Measurements from ENCODE around the gene RHCG.

RHCG gene

DNA sequence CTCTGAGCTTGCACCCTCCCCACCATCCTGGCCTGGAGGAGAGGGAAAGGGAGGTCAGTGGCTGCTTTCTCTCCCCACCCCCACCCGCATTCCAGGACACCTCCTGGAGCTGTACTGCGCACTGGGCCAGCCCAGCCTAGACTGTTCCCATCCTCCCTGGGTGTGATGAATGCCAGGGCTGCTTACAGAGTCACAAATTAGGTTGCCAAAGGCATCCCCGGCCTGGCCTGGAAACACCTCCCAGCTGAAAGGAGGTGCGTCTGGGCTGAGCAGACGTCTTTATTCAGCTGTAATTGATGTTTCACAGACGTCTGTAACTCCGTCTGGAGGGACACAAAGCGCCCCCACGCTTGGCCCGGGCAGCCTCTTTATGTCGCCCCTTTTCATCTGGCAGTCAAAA lies 47.6 kb downstream of the RHCG start:
- Histone ChIP-seq H3K9me3 (ENCODE audit: control insufficient read depth, low read length) (no peaks in the 10 kb centered on the region), H3K27me3 (ENCODE audit: control insufficient read depth, insufficient read depth, low read length) (peaks cover 32% of the 10 kb centered on the region), H3K9ac (ENCODE audit: low read length) (no peak overlapping the region), H3K36me3 (ENCODE audit: control insufficient read depth, insufficient read depth, low read length) (no peaks in the 10 kb centered on the region), H3K4me1 (ENCODE audit: control insufficient read depth, insufficient read depth, low read length) (no peaks in the 10 kb centered on the region), H3K4me3 (ENCODE audit: low read length) (no peak overlapping the region)

DNA sequence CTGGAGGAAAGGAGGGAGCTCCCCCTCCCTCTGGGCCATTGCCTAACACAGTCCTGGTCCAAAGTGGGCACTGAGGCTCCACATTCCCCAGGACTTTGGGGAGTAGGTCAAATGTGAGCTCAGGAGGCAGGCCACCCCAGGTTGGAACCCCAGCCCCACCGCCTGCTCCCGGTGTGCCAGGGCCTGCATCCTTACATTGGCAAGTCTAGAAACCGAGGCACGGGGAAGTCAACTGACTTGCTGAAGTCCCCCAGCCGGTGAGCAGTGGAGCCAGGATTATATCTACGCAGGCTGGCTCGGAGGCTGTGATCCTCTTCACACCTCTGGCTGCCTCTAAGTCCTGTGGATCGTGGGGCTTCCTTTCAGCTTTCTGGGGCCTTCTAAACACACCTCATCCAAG lies 48.7 kb downstream of the RHCG start:
- Histone ChIP-seq H3K4me3 (ENCODE audit: low read length) (no peak overlapping the region), H3K4me1 (ENCODE audit: control insufficient read depth, insufficient read depth, low read length) (no peaks in the 10 kb centered on the region), H3K9me3 (ENCODE audit: control insufficient read depth, low read length) (no peaks in the 10 kb centered on the region), H3K27me3 (ENCODE audit: control insufficient read depth, insufficient read depth, low read length) (peaks cover 32% of the 10 kb centered on the region), H3K36me3 (ENCODE audit: control insufficient read depth, insufficient read depth, low read length) (no peaks in the 10 kb centered on the region), H3K9ac (ENCODE audit: low read length) (no peak overlapping the region)

DNA sequence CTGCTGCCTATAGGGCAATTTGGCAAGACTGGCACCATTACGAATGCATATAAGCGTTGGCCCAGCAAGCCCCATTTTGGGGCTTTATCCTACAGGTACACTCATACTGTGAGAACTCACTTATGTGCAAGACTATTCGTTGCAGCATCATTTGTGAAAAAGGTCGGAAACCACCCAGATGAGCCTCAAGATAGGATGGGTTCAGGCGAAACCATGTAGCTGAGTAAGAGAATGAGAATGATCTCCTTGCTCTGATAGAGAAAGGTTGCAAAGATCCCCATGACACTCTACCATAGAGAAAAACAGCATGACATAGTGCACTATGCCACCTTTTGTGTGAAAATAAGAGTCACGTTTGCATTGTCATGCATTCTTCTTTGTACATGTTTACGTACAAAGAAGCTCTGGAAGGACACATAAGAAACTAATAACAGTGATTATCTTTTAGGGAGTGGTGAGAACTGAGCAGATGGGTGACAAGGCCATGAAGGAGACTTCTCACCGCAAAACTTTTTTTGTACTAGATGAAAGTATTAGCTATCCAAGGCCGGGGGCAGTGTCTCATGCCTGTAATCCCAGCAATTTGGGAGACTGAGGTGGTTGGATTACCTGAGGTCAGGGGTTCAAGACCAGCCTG lies 50.0 kb downstream of the RHCG start:
- peaks cover 32% of the 10 kb centered on the region for H3K27me3 ChIP-seq (ENCODE audit: control insufficient read depth, insufficient read depth, low read length)
- no peaks in the 10 kb centered on the region for H3K36me3 ChIP-seq (ENCODE audit: control insufficient read depth, insufficient read depth, low read length)
- no peak overlapping the region for H3K4me3 ChIP-seq (ENCODE audit: low read length)
- no peak overlapping the region for H3K9ac ChIP-seq (ENCODE audit: low read length)
- H3K4me1 ChIP-seq (ENCODE audit: control insufficient read depth, insufficient read depth, low read length) = no peaks in the 10 kb centered on the region
- no peaks in the 10 kb centered on the region for H3K9me3 ChIP-seq (ENCODE audit: control insufficient read depth, low read length)

DNA sequence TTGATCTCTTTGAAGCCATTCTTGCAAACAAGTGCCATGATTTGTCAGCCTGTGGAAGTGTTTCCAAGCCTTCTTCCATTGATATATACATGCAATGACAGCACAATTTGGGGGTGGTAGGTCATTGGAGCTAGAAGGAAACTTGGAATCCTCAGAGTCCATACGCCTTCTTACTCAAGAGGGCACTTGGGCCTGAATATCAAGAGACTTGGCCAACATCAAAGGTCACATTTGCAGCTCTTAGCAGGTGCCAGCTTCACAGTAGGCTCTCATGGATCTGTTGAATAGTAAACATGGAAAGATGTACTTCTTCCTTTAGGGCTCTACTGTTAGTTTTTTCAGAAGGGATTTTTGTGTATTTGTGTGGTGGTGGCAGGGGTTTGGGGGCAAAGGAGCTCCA lies 50.9 kb downstream of the RHCG start:
- H3K36me3 ChIP-seq (ENCODE audit: control insufficient read depth, insufficient read depth, low read length) = no peaks in the 10 kb centered on the region
- H3K4me3 ChIP-seq (ENCODE audit: low read length) = no peak overlapping the region
- peaks cover 28% of the 10 kb centered on the region for H3K27me3 ChIP-seq (ENCODE audit: control insufficient read depth, insufficient read depth, low read length)
- no peak overlapping the region for H3K9ac ChIP-seq (ENCODE audit: low read length)
- H3K9me3 ChIP-seq (ENCODE audit: control insufficient read depth, low read length) = no peaks in the 10 kb centered on the region
- H3K4me1 ChIP-seq (ENCODE audit: control insufficient read depth, insufficient read depth, low read length) = no peaks in the 10 kb centered on the region

DNA sequence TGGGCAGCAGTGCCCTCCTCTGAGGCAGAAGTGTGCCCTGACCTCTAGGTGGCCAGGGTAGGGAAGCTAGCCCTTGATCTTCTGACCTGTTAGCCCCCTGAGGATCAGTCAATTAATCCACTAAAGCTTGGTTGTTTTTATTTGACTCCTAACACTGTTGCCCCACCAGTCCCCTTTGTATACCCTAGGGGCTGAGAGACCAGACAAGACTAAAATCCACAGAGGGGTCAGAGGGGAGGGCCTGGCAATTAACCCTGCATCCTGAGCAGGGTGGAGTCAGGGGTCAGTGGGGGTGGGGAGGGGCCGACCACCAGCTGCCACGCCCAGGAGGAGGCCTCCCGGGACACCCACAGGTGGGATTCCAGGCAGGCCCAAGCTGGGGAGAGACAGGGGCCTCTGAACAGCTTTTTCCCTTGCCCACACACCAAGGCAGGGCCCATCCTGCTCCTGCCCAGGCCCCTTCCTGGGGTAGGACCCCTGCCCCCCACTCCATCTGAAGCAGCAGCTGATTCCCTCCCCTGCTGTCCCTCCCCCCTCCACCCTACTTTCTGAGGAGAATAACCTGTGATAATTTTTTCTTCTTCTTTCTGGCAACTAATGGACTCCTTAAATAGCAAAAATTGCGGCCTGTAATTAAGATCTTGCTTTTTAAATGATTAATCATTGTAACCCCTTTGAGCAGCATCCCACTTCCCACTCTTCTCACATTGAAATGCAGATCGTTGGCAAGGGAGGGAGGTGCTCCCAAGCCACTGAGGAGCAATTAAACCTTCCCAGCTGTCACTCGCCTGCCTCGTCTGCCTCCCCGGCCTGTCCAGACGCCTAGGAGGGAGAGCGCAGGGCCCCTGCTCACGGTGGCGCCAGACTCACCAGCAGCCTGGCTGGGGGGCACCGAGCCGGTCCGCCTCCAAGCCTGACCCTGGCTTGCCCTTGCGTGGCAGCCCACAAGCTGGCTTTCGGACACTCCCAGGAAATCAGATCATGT lies 51.9 kb downstream of the RHCG start:
- Histone ChIP-seq H3K4me1 (ENCODE audit: control insufficient read depth, insufficient read depth, low read length) (no peaks in the 10 kb centered on the region), H3K9ac (ENCODE audit: low read length) (no peak overlapping the region), H3K36me3 (ENCODE audit: control insufficient read depth, insufficient read depth, low read length) (no peaks in the 10 kb centered on the region), H3K4me3 (ENCODE audit: low read length) (no peak overlapping the region), H3K9me3 (ENCODE audit: control insufficient read depth, low read length) (no peaks in the 10 kb centered on the region), H3K27me3 (ENCODE audit: control insufficient read depth, insufficient read depth, low read length) (peaks cover 21% of the 10 kb centered on the region)

DNA sequence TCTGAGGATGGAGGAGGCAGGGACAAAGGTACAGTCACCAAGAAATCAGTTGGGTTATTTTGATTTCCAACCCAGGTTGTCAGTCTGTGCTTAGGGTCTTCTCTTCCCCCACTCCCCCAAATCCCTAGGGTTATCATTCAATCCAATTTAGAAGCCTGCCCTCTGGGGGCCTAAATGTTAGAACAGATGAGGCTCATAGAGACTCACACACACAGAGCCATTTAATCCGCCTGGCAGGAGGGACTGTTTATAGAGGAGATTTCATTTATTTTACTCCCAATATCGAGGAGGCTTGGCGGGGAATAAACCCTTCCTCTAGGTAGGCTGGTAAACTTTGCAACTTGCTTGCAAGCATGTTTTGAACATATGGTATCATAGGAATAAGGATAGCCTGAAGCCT lies 52.8 kb downstream of the RHCG start:
- Histone ChIP-seq H3K27me3 (ENCODE audit: control insufficient read depth, insufficient read depth, low read length) (peaks cover 15% of the 10 kb centered on the region), H3K36me3 (ENCODE audit: control insufficient read depth, insufficient read depth, low read length) (no peaks in the 10 kb centered on the region), H3K4me3 (ENCODE audit: low read length) (no peak overlapping the region), H3K9ac (ENCODE audit: low read length) (no peak overlapping the region), H3K9me3 (ENCODE audit: control insufficient read depth, low read length) (no peaks in the 10 kb centered on the region), H3K4me1 (ENCODE audit: control insufficient read depth, insufficient read depth, low read length) (no peaks in the 10 kb centered on the region)

DNA sequence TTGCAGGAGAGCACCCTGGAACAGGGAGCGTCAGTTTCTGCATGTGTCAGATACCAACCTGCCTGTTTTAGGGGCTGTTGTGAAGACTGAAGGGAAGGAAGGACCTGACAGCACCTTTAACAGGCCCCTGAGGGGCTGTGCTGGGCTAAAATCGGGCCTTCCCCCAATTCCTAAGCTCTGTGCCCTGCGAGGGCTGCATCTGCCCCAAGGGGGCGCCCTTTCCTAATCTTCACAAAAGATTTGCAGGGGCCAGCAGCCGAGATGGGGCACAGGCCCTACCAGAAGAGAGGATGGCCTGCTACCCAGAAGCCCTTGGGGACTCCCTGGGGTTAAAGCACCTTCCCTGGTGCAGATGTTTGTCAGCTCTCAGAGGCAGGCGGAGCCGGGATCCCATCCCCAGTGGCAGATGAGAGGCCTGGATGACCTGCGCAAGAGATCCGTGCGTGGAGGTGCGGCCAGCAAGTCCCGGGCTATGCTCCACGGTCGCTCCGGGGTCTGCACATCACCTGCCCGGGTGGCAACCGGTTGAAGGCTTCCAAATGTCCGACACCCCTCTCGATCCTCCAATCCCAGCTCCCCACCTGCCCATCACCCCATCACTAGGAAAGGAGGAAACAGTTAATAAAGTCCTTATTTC lies 53.6 kb downstream of the RHCG start:
- Histone ChIP-seq H3K9ac (ENCODE audit: low read length) (no peak overlapping the region), H3K27me3 (ENCODE audit: control insufficient read depth, insufficient read depth, low read length) (peaks cover 11% of the 10 kb centered on the region), H3K4me3 (ENCODE audit: low read length) (no peak overlapping the region), H3K9me3 (ENCODE audit: control insufficient read depth, low read length) (no peaks in the 10 kb centered on the region), H3K4me1 (ENCODE audit: control insufficient read depth, insufficient read depth, low read length) (no peaks in the 10 kb centered on the region), H3K36me3 (ENCODE audit: control insufficient read depth, insufficient read depth, low read length) (no peaks in the 10 kb centered on the region)

DNA sequence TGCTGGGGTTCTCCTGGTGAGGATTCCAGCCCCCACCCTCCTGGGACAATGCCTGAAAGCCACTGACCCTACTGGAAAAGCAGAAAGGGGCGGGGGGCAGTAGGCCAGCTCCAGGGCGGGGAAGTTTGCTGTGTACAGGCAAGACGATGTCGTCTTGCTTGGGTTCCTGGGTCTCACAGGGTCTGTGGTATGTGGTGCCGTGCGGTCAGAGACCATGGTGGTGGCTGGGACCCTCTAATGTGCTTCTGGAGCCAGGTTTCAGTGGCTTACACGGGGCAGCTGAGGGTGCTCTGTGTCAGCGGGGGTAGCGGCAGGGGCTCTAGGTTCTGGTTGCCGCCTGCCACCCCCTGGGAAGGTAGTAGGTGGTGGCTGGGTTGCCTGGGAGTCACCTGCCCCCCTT lies 54.2 kb downstream of the RHCG start:
- H3K9me3 ChIP-seq (ENCODE audit: control insufficient read depth, low read length) = no peaks in the 10 kb centered on the region
- no peak overlapping the region for H3K9ac ChIP-seq (ENCODE audit: low read length)
- no peaks in the 10 kb centered on the region for H3K4me1 ChIP-seq (ENCODE audit: control insufficient read depth, insufficient read depth, low read length)
- H3K27me3 ChIP-seq (ENCODE audit: control insufficient read depth, insufficient read depth, low read length) = peaks cover 8% of the 10 kb centered on the region
- no peaks in the 10 kb centered on the region for H3K36me3 ChIP-seq (ENCODE audit: control insufficient read depth, insufficient read depth, low read length)
- no peak overlapping the region for H3K4me3 ChIP-seq (ENCODE audit: low read length)

DNA sequence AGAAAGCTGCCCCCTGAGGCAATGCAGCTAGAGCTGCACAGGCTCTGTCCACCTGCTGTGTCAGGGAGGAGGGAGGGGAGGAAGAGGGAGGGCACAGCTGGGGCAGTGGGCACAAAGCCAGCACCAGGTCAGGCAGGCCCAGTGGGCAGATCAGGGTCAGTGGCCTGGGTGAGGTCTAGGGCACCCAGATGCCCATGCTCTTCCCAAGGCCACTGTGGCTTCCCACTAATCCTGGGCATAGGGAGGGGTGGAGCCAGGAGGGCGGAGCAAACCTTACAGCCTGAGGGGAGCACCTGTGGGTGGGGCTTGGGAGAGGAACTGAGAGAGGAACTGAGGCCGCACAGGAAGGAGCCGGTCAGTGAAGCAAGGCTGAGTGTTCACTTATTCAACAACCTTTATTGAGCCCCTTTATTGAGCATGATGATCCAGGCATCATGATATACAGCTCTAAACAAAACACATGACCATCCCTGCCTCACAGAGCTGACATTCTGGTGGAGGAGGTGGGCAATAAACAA lies 55.0 kb downstream of the RHCG start:
- peaks cover 9% of the 10 kb centered on the region for H3K27me3 ChIP-seq (ENCODE audit: control insufficient read depth, insufficient read depth, low read length)
- H3K4me3 ChIP-seq (ENCODE audit: low read length) = no peak overlapping the region
- H3K36me3 ChIP-seq (ENCODE audit: control insufficient read depth, insufficient read depth, low read length) = no peaks in the 10 kb centered on the region
- no peaks in the 10 kb centered on the region for H3K4me1 ChIP-seq (ENCODE audit: control insufficient read depth, insufficient read depth, low read length)
- no peaks in the 10 kb centered on the region for H3K9me3 ChIP-seq (ENCODE audit: control insufficient read depth, low read length)
- H3K9ac ChIP-seq (ENCODE audit: low read length) = no peak overlapping the region

DNA sequence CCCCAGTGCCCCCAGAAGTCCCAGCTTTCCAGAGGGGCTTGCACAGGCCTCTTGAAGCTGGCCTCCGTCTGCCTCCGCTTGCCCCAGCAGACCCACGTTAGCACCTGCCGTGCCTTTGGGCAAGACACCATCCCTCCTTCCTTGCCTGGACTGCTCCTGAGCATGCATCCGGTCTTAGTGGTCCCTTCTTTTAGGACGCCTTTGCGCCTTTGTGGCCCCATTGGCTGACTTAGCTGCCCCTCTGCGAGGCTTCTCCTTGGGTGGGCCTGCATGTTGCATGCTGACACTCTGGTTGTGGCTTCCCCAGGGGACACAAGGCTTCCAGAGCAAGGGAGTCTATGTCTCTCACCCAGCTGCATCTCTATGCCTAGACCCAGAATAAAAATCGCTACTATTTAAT lies 56.6 kb downstream of the RHCG start:
- no peaks in the 10 kb centered on the region for H3K36me3 ChIP-seq (ENCODE audit: control insufficient read depth, insufficient read depth, low read length)
- no peaks in the 10 kb centered on the region for H3K4me1 ChIP-seq (ENCODE audit: control insufficient read depth, insufficient read depth, low read length)
- H3K9ac ChIP-seq (ENCODE audit: low read length) = no peak overlapping the region
- no peaks in the 10 kb centered on the region for H3K9me3 ChIP-seq (ENCODE audit: control insufficient read depth, low read length)
- H3K27me3 ChIP-seq (ENCODE audit: control insufficient read depth, insufficient read depth, low read length) = peaks cover 22% of the 10 kb centered on the region
- no peak overlapping the region for H3K4me3 ChIP-seq (ENCODE audit: low read length)

DNA sequence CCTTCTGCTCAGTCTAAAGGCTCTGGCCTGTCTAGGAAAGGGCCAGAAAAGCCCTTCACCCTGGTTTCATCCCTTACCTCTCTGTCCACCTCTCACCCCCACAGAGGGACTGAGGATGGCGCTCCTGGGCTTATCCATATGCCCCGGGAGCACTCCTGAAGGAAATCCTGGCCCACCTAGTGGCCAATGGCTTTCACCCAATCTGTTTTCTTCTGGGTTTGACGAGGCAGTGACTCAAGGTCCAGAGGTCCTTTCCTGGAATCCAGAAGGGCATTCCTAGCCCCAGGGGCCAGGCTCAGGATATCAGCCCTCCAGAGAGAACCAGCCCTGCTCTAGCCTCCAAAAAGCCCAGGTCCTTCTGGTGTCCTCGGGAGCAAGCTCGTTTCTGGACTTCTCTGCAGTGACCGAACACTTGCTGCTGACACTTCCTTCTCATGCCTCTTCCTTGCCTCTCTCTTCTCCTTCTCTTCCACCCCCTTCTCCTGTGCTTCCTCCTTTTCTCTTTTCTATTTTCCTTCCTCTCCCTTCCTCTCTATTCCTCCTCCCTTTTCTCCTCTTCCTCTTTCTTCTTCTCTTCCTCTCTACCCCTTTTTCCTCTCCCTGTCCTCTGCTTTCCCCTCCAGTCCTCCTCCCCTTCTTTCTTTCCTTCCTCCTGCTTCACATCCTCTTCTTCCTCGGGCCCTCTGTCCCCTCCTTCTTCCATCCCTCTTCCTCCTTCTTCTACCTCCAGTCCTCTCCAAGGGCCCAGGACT lies 59.6 kb downstream of the RHCG start:
- H3K9me3 ChIP-seq (ENCODE audit: control insufficient read depth, low read length) = no peaks in the 10 kb centered on the region
- H3K4me3 ChIP-seq (ENCODE audit: low read length) = no peak overlapping the region
- H3K36me3 ChIP-seq (ENCODE audit: control insufficient read depth, insufficient read depth, low read length) = no peaks in the 10 kb centered on the region
- H3K27me3 ChIP-seq (ENCODE audit: control insufficient read depth, insufficient read depth, low read length) = peaks cover 29% of the 10 kb centered on the region
- H3K9ac ChIP-seq (ENCODE audit: low read length) = no peak overlapping the region
- no peaks in the 10 kb centered on the region for H3K4me1 ChIP-seq (ENCODE audit: control insufficient read depth, insufficient read depth, low read length)

Measured in mucosa of stomach (tissue), 1 donor.